ENCODE results near the gene SCN2A.

The SCN2A gene

DNA sequence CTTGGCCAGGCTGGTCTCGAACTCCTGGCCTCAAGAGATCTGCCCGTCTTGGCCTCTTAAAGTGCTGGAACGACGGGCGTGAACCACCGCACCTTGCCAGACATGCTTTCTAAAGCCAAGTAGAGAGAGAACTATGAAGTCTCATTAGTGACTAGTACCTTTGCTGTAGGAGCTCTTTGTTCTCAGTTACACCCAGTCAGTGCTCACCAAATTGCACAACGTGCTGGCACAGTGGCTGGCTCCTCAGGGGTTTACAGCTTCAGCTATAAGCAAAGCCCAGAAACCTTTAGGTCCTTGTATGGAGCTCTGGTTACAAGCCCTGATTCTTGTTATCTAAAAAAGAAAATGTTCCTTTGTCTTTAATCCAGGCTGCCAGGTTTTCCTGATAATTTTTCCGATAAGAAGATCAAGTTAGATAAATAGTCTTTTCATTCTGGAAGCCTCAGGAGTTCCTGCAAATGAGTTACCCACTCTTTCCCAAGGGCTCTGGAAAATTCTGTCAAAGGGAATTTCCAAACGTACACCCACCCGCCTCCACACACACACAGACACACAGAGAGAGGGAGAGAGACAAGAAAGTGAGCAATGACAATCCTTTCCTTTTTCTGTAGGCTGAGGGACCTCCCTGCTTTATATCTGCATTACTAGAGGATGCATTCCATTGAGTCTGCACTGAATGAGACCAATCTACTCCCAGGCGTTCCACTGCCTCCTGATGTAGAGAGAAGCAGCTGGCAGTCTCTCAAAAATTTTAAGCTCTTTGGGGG is 130.1 kb downstream of the SCN2A start:
- ChIA-PET POLR2A (no interaction called here), CTCF (interaction anchor here (1.2 kb wide), 1 partner anchor 33 kb away, joined by 3 read pairs; no protein-coding TSS in a partner anchor)
- TF ChIP-seq, protein P1, sequence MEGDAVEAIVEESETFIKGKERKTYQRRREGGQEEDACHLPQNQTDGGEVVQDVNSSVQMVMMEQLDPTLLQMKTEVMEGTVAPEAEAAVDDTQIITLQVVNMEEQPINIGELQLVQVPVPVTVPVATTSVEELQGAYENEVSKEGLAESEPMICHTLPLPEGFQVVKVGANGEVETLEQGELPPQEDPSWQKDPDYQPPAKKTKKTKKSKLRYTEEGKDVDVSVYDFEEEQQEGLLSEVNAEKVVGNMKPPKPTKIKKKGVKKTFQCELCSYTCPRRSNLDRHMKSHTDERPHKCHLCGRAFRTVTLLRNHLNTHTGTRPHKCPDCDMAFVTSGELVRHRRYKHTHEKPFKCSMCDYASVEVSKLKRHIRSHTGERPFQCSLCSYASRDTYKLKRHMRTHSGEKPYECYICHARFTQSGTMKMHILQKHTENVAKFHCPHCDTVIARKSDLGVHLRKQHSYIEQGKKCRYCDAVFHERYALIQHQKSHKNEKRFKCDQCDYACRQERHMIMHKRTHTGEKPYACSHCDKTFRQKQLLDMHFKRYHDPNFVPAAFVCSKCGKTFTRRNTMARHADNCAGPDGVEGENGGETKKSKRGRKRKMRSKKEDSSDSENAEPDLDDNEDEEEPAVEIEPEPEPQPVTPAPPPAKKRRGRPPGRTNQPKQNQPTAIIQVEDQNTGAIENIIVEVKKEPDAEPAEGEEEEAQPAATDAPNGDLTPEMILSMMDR (IDR thresholded peaks at IDR 0.05; ENCODE audit: insufficient read depth, low read length, missing control alignments): no peak
- DNase-seq (ENCODE audit: low read depth, low spot score): no peak
- H3K4me3 ChIP-seq (ENCODE audit: low read depth, low read length): no peak overlapping the region

DNA sequence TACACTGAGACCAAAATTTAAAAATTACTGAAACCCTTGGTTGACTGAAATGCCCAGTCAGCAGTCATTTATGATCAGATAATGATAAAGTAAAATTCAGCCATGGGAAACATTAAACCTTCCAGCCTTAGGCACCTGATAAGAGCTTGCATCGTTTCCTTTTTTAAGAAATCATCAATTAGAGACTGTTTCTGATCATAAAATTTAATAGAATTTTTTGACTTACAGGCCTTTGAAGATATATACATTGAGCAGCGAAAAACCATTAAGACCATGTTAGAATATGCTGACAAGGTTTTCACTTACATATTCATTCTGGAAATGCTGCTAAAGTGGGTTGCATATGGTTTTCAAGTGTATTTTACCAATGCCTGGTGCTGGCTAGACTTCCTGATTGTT is 130.7 kb downstream of the SCN2A start:
- POLR2A ChIA-PET: no interaction called here
- no peak overlapping the region for H3K4me3 ChIP-seq (ENCODE audit: low read depth, low read length)
- no peak for DNase-seq (ENCODE audit: low read depth, low spot score)
- CTCF ChIA-PET: no interaction called here
- TF ChIP-seq, protein P1 (IDR thresholded peaks at IDR 0.05; ENCODE audit: insufficient read depth, low read length, missing control alignments): no peak

DNA sequence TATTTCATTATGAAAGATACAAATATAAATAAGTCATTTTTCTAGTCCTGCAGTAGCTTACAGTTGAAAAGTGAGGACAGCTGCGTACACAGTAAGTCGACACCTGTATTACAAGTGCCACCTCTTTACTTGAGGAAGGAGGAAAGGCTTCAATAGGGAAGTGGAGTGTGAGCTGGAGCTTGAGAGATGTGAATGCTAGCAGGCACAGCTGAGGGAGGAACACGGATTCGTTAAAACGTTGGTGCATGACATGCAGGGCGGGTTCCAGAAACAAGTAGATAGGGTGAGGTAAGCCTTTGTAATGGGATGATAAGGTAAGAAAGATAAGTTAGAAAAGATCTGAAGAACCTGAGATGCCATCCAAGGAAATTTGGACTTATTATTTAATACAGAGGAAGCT is 132.1 kb downstream of the SCN2A start:
- no peak for DNase-seq (ENCODE audit: low read depth, low spot score)
- TF ChIP-seq, protein P1 (IDR thresholded peaks at IDR 0.05; ENCODE audit: insufficient read depth, low read length, missing control alignments): no peak
- H3K4me3 ChIP-seq (ENCODE audit: low read depth, low read length): no peak overlapping the region
- ChIA-PET CTCF (no interaction called here), POLR2A (no interaction called here)

DNA sequence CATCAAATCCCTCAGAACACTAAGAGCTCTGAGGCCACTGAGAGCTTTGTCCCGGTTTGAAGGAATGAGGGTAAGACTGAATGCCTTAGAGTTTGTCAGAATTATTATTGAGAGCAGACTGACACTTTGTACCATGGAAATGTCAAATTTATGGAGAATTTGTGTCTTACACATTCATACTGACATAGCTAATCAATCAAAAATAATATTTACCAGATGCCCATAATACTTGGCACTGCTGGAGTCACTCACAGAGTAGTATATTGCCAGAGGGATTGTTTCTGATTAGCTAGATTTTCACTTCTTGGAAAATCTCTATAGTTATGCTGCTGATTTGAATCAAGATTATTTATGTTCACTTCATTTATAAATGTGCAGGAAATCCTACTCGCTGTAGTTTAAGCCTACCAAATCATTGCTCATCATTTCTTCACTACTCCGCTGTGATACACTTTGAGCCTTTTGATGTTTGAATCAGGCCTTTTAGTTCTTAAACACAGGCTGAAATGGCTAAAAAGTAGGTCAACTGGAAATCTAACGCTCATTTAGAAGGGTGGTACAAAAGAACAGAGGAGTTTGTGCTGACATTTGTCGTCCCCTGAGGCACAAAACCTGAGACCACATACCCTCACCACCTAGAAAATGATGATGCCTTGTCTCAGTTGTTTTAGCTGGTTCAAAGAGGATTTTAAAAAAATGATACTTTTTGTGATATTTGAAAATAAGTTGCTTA is 134.2 kb downstream of the SCN2A start:
- no peak for DNase-seq (ENCODE audit: low read depth, low spot score)
- ChIA-PET CTCF (interaction anchor here (1.3 to 1.6 kb wide), 2 partner anchors 29 to 405 kb away, joined by 3 read pairs; no protein-coding TSS in a partner anchor), POLR2A (no interaction called here)
- TF ChIP-seq, protein P1 (IDR thresholded peaks at IDR 0.05; ENCODE audit: insufficient read depth, low read length, missing control alignments): no peak
- H3K4me3 ChIP-seq (ENCODE audit: low read depth, low read length): no peak overlapping the region

DNA sequence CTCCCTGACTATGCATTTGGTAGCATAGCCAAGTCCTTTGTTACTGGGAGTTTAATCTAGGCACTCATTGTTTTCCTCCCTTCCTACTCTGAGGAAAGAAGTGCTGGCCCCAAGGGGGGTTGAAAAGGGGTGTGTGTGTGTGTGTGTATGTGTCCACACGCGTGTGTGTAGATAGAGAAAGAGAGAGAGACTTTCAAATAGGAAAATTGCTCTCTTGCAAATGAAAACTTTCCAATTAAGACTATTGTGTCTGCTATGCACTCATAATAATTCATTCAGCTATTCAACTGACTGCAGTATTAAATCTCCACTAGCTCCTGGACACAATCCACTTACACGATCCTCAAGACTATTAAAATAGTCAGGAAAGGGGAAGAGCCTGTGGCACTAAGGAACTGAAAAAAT is 137.4 kb downstream of the SCN2A start:
- no peak overlapping the region for H3K4me3 ChIP-seq (ENCODE audit: low read depth, low read length)
- ChIA-PET POLR2A (no interaction called here), CTCF (interaction anchor here (2.4 kb wide), 1 partner anchor 25 kb away, joined by 8 read pairs; no protein-coding TSS in a partner anchor)
- TF ChIP-seq, protein P1 (IDR thresholded peaks at IDR 0.05; ENCODE audit: insufficient read depth, low read length, missing control alignments): no peak
- no peak for DNase-seq (ENCODE audit: low read depth, low spot score)

DNA sequence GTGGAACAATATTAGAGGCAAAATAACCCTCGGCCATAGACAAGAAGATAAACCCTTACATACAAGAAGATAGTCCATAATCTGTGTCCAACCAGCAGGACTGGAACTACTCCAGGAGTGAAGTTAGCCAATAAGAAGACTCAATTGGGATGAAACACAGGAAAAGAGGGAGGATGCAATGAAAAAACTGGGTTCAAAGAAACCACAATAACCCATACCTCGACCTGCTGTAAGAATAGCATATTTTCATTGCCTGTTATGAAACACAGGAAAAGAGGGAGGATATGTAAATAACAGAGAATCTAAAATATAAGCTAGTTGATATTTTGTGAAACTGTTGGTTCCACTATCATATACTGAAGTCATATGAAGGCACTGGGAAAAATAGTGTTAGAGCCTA is 143.1 kb downstream of the SCN2A start:
- no peak for DNase-seq (ENCODE audit: low read depth, low spot score)
- TF ChIP-seq, protein P1 (IDR thresholded peaks at IDR 0.05; ENCODE audit: insufficient read depth, low read length, missing control alignments): no peak
- no peak overlapping the region for H3K4me3 ChIP-seq (ENCODE audit: low read depth, low read length)
- ChIA-PET CTCF (no interaction called here), POLR2A (no interaction called here)
